PC-3 (cell line): ENCODE measurements around the gene SLC26A1.

ENCODE experiments used
- EZH2 ChIP-seq: fragments of 300-600 bp; sonication (generic); IDR thresholded peaks from one replicate; pipeline ENCODE4 v1.6.1; 2017; ENCODE audit warnings: antibody characterized with exemption, mild to moderate bottlenecking, low read length; ENCODE audit not compliant: unreplicated experiment
- EZH2phosphoT487 ChIP-seq: fragments of 300-600 bp; sonication (generic); IDR thresholded peaks from 2 replicates; pipeline ENCODE4 v1.6.1; 2018; ENCODE audit warnings: mild to moderate bottlenecking, antibody characterized with exemption, low read length, borderline replicate concordance
- TF ChIP-seq, protein P1 (sequence below): fragments of 300-600 bp; sonication (generic); conservative IDR thresholded peaks from 2 replicates; pipeline ENCODE4 v1.5.1; 2017; ENCODE audit warnings: antibody characterized with exemption, low read depth, mild to moderate bottlenecking, low read length

- TF ChIP-seq, protein P1, sequence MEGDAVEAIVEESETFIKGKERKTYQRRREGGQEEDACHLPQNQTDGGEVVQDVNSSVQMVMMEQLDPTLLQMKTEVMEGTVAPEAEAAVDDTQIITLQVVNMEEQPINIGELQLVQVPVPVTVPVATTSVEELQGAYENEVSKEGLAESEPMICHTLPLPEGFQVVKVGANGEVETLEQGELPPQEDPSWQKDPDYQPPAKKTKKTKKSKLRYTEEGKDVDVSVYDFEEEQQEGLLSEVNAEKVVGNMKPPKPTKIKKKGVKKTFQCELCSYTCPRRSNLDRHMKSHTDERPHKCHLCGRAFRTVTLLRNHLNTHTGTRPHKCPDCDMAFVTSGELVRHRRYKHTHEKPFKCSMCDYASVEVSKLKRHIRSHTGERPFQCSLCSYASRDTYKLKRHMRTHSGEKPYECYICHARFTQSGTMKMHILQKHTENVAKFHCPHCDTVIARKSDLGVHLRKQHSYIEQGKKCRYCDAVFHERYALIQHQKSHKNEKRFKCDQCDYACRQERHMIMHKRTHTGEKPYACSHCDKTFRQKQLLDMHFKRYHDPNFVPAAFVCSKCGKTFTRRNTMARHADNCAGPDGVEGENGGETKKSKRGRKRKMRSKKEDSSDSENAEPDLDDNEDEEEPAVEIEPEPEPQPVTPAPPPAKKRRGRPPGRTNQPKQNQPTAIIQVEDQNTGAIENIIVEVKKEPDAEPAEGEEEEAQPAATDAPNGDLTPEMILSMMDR = no peak
- no peak for TF ChIP-seq EZH2
- no peak for TF ChIP-seq EZH2phosphoT487
These were observed 34.4 kb downstream of the SLC26A1 start for GRCh38 chr4:958696-959337.
